ACHN (cell line): ENCODE results near the gene RCCD1.

ENCODE experiments used
- DNase-seq: peaks from one replicate; pipeline ENCODE4 v3.0.0-alpha.2; 2015
- in situ Hi-C: cut with HindIII; loops from 2 replicates; pipeline ENCODE4 v1.10.0; 2017; ENCODE audit warnings: low sequenced_read_pairs, low pct_ligation_motif_present, low pct_unique_long_range_greater_than_20kb

RCCD1 gene

GRCh38 chr15:90936823-90937222, 17.9 kb upstream of the RCCD1 start:
- in situ Hi-C loops: no loop called here
- no peak for DNase-seq

DNA sequence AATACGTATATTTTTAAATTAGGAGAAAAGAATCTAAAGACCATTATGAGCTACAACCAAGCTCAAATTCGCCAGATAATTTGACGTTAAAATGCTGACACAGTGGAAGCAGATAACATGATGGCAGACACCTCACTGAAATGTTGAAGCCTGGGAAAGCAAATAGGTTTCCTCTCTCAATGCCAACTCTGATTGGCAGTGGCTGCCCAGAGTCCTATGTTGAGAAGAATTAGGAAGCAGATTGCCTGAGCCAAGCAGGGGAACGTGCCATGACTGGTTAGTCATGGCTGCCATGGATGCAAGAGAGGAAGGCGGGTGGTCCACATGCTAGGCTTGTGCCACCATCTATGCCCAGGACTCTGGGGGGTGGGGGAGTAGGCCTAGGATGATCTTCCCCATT, 16.4 kb upstream of the RCCD1 start:
- in situ Hi-C loops: no loop called here
- no peak for DNase-seq

GRCh38 chr15:90939756-90940155, 14.9 kb upstream of the RCCD1 start:
- no peak for DNase-seq
- in situ Hi-C loops: no loop called here

- in situ Hi-C loops: no loop called here
- no peak for DNase-seq
Observed at GRCh38 chr15:90941038-90941437, 13.6 kb upstream of the RCCD1 start.

DNA sequence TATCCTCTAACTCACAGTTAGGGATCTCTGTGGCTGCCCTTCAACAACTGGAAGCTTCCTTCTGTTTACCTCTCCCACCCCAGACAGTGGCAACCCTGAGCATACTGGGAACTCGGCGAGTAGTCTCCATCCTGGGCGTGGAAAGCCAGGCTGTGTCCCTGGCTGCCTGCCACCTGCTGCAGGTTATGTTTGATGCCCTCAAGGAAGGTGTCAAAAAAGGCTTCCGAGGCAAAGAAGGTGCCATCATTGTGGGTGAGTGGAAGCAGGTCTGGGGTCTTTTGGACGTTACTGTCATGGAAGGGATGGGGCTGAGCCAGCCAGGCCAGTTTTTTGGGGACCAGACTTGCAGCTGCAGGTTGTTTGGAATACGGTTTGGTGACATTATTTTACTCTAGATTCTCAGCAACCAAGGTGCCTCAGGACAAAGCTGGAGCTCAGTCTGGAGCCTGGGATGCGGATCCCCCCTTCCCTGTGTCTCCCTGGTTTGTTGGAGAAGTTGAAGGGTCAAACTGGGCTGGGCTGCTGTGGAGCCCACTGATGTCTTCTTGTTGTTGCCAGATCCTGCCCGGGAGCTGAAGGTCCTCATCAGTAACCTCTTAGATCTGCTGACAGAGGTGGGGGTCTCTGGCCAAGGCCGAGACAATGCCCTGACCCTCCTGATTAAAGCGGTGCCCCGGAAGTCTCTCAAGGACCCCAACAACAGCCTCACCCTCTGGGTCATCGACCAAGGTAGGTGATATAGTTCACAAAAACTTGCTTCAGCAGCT, 12.1 kb upstream of the RCCD1 start:
- no peak for DNase-seq
- in situ Hi-C loops: no loop called here

GRCh38 chr15:90945091-90945490, 9.6 kb upstream of the RCCD1 start:
- in situ Hi-C loops: no loop called here

GRCh38 chr15:90946538-90946937, 8.1 kb upstream of the RCCD1 start:
- no peak for DNase-seq
- in situ Hi-C loops: no loop called here

More at GRCh38 chr15:90945091-90945490, 9.6 kb upstream of the RCCD1 start:
- DNase-seq: no peak

GRCh38 chr15:90946941-90947576, 7.6 kb upstream of the RCCD1 start:
- DNase-seq: no peak
- in situ Hi-C loops: no loop called here

GRCh38 chr15:90947577-90948357, 6.9 kb upstream of the RCCD1 start:
- in situ Hi-C loops: no loop called here
- DNase-seq: no peak

DNA sequence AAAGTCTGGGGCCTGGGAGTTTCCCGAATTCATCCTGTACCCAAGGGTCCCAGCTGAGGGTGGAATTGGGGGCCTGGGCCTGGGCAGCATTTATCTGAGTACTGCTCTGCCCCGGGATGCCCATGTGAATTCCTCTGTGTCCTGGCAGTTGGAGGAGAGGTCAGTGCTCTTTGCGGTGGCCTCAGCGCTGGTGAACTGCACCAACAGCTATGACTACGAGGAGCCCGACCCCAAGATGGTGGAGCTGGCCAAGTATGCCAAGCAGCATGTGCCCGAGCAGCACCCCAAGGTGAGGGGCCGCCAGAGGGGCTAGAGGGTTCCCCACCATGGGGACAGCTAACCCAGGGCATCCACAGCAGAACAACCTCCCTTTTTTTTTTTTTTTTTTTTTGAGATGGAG, 6.2 kb upstream of the RCCD1 start:
- in situ Hi-C loops: no loop called here
- DNase-seq: no peak

GRCh38 chr15:90949979-90950675, 4.6 kb upstream of the RCCD1 start:
- DNase-seq: no peak

DNA sequence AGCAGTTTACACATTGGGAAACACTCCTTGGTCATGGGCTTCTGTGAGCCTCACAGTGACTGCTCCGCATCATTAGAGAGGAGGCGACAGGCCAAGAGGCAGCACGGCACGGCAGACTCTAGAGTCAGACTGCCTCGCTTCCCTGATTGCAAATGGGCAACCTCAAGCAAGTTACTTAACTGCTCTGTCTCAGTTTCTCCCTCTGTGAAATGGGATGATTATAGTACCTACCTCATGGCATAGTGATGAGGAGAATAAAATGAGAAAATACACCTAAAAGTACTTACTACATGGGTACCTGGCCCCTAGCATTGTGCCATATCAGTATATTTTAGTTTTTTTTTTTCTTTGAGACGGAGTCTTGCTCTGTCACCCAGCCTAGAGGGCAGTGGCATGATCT, 4.0 kb upstream of the RCCD1 start:
- no peak for DNase-seq
- in situ Hi-C loops: no loop called here

More at GRCh38 chr15:90949979-90950675, 4.6 kb upstream of the RCCD1 start:
- in situ Hi-C loops: no loop called here

DNA sequence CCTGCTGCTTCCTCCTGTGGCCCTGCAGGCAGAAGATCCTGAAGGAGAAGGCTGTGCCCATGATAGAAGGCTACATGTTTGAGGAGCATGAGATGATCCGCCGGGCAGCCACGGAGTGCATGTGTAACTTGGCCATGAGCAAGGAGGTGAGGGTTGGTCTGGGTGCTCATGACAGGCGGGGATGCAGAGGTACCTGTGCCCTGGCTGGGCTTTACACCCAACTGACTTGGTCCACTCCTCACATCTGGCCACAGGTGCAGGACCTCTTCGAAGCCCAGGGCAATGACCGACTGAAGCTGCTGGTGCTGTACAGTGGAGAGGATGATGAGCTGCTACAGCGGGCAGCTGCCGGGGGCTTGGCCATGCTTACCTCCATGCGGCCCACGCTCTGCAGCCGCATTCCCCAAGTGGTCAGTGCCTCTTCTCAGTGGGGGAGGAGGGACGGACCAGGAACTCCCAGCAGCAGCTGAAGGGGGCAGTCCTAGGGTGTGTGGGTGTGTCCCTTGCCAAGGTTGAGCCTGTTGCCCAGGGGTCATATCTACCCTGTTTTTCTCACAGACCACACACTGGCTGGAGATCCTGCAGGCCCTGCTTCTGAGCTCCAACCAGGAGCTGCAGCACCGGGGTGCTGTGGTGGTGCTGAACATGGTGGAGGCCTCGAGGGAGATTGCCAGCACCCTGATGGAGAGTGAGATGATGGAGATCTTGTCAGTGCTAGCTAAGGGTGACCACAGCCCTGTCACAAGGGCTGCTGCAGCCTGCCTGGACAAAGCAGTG, 1.6 kb upstream of the RCCD1 start:
- no peak for DNase-seq
- in situ Hi-C loops: no loop called here

DNA sequence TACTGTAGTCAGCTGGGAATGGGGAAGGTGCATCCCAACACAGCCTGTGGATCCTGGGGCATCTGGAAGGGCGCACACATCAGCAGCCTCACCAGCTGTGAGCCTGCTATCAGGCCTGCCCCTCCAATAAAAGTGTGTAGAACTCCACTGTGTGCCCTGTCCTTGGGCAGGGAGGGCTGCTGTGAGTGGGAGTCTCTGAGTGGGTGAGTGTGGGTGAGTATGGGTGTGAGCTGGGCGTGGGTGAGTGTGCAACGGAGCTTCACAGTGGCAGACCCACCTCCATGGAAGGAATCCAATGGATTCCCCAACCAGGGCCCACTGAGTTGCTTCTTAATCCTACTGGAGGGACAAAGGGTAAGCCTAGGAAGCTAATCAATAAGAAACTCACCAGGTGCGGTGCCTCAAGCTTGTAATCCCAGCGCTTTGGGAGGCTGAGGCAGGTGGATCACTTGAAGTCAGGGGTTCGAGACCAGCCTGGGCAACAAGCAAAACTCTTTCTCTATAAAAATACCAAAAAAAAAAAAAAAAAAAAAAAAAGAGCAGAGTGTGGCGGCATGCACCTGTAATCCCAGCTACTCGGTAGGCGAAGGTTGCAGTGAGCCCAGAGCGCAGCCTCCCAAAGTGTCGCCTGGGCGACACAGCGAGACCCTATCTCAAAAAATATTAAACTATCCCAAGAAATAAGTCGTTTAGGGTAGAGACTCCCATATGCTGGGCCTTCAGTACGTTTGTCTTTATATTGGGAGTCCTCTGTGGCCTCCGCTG, 555 bp upstream of the RCCD1 start:
- in situ Hi-C loops: no loop called here
- DNase-seq: no peak

DNA sequence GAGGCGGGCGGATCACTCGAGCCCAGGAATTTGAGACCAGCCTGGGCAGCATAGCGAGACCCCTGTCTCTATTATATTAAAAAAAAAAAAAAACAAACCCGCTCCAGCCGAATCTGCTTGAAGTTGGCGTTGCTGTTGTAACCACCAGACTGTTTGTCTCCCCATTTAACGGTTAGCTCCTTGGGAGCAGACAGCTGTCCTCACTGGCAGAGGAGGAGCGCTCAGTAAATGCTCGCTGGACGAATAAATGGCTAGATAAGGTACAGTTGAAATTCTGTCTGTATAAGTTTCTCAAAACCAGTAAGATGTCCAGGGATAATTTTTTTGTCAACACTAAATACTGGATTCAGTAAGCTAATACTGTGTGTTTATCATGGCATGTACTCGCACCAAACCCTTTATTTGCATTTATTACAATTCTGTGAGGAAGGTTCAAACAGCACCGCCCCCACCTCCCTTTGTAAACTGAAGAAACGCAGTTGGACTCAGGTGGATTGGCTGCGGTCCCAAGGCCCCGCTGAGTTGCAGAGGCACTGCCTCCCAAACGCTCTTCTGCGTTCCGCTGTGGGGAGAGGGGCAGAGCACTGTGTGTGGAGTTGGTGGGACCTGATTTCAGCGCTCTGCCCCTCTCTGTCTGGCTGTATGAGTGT, 1.1 kb downstream of the RCCD1 start:
- DNase-seq: no peak
- in situ Hi-C loops: no loop called here

DNA sequence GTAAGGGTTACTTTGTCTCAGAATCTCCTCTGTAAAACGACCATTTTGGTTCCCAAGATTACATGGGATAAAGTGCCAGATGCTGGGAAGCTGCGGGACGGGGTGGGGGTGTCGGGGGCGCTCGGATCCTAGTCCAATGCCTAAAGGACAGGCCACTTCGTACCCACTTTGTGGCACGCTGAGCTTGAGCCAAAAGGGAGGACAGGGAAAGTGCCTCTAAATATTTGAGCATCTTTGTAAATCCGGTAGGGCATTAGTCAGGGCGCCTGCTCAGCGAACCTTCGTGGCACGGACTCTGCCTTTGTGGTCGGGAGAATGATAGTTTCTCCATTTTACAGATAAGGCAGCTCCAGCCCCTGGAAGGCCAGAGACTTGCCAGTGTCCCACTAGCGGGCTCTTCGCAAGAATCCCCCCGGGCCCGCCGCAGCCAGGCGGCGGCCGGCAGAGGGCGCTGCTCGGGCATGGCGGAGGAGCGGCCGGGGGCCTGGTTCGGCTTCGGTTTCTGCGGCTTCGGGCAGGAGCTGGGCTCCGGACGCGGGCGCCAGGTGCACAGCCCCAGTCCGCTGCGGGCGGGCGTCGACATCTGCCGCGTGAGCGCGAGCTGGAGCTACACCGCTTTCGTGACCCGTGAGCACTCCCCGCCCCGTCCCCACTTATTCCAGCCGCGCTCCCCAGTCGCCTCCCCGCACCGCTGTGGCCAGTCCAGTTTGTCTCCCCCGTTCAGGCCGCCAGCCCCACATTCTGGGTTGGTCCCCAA, 1.8 kb downstream of the RCCD1 start:
- no peak for DNase-seq
- in situ Hi-C loops: no loop called here
